Epidermal melanocyte (primary cell): ENCODE measurements around the gene BCL2L12.
"Not testable (repeated sequence)": the region's sequence is repeated elsewhere in the genome, so short reads cannot be mapped to it uniquely, and the experiment has no call there.

Experiments
- DNase-seq: peaks from one replicate; pipeline ENCODE4 v3.0.0; 2011; ENCODE audit warnings: low spot score; ENCODE audit not compliant: insufficient read length

Gene BCL2L12

GRCh38 chr19:49710372-49710951, 44.7 kb downstream of the BCL2L12 start:
- no peak for DNase-seq

GRCh38 chr19:49712397-49712859, 46.7 kb downstream of the BCL2L12 start:
- no peak for DNase-seq

GRCh38 chr19:49713236-49713845, 47.6 kb downstream of the BCL2L12 start:
- DNase-seq, result no peak

GRCh38 chr19:49716154-49716553, 50.4 kb downstream of the BCL2L12 start:
- DNase-seq, result no peak

GRCh38 chr19:49718511-49718910, 52.8 kb downstream of the BCL2L12 start:
- no peak for DNase-seq

GRCh38 chr19:49718991-49719390, 53.3 kb downstream of the BCL2L12 start:
- DNase-seq, result no peak

GRCh38 chr19:49719420-49719819, 53.7 kb downstream of the BCL2L12 start:
- DNase-seq, result not testable (repeated sequence)
